ENCODE measurements around the gene DEPDC4. TPM values are rescaled to one million over a fixed set of nuclear protein-coding genes. Genes with fewer than 3 reads are reported as not detected.

The DEPDC4 gene
- total RNA-seq, 1 experiment from 2014 or later: 3.2 TPM

GRCh38 chr12:100211698-100212097 is 55.2 kb downstream of the DEPDC4 start:
- H3K4ac ChIP-seq (ENCODE audit: low read depth, low read length): no peak overlapping the region
- no peak overlapping the region for H3K4me2 ChIP-seq (ENCODE audit: insufficient read depth, insufficient read length, low read length)
- H4K91ac ChIP-seq (ENCODE audit: insufficient read length, low read depth, low read length): no peak overlapping the region
- no peak for DNase-seq
- no CpG with 5 or more reads among the region's 2 CpGs for WGBS (ENCODE audit: extremely low coverage, insufficient read length, low lambda C conversion rate)
- H3K27me3 Mint-ChIP-seq (ENCODE audit: low read depth): no peaks in the 10 kb centered on the region
- H3K18ac ChIP-seq (ENCODE audit: insufficient read length, low read depth, low read length): no peak overlapping the region
- no peak overlapping the region for H3K23ac ChIP-seq (ENCODE audit: insufficient read length, low read depth, low read length)
- H3K79me2 ChIP-seq (ENCODE audit: insufficient read depth, low read length): no peaks in the 10 kb centered on the region
- H3K23me2 ChIP-seq (ENCODE audit: insufficient read length, low read depth, low read length, poor library complexity, severe bottlenecking): no peaks in the 10 kb centered on the region
- no peak overlapping the region for H3K9ac ChIP-seq (ENCODE audit: extremely low read depth, insufficient read length, low read length)
- H3K36me3 Mint-ChIP-seq (ENCODE audit: insufficient read depth in 1 of 3, low read depth in 3 of 3): peaks cover 10 to 63% (median 49%) of the 10 kb centered on the region in 3 experiments; a peak in 6 of 7 replicates
- no peaks in the 10 kb centered on the region for H3K79me1 ChIP-seq (ENCODE audit: insufficient read depth, low read depth, low read length, poor library complexity, severe bottlenecking)
- H3K9me3 ChIP-seq (ENCODE audit: control insufficient read depth, low read depth, low read length): no peaks in the 10 kb centered on the region
- H2BK20ac ChIP-seq (ENCODE audit: low read depth, low read length, poor library complexity, severe bottlenecking): no peak overlapping the region
- H4K8ac ChIP-seq (replicated peaks; ENCODE audit: insufficient read length, low read depth, low read length): no peak overlapping the region
- H3K27ac Mint-ChIP-seq: no peak overlapping the region
- no peak overlapping the region for H2AK5ac ChIP-seq (ENCODE audit: insufficient read length, low read length)
- H2BK12ac ChIP-seq (ENCODE audit: insufficient read length, low read depth, low read length): no peak overlapping the region
- no peak overlapping the region for H3K14ac ChIP-seq (ENCODE audit: insufficient read depth, low read length)
- H2BK15ac ChIP-seq (ENCODE audit: low read depth, low read length): no peak overlapping the region
- H3K4me3 Mint-ChIP-seq: no peak overlapping the region
- H3K4me1 ChIP-seq (ENCODE audit: insufficient read depth, low read length): no peaks in the 10 kb centered on the region
- H4K20me1 ChIP-seq (ENCODE audit: control insufficient read depth, insufficient read depth, insufficient read length): no peaks in the 10 kb centered on the region
- no peak overlapping the region for H2BK120ac ChIP-seq (ENCODE audit: low read depth, low read length, poor library complexity, severe bottlenecking)
- H2AFZ ChIP-seq (ENCODE audit: low read length): no peak overlapping the region
- H4K5ac ChIP-seq (ENCODE audit: insufficient read length, low read depth, low read length): no peak overlapping the region
- H2BK5ac ChIP-seq (ENCODE audit: insufficient read length, low read length): no peak overlapping the region
- no peaks in the 10 kb centered on the region for H3K9me3 Mint-ChIP-seq
- H3T11ph ChIP-seq (ENCODE audit: low read length): no peak overlapping the region
- no peak overlapping the region for H3K56ac ChIP-seq (ENCODE audit: insufficient read length, low read depth, low read length)
- no peaks in the 10 kb centered on the region for H3K27me3 ChIP-seq (ENCODE audit: insufficient read depth, low read length)
- no peak for TF ChIP-seq CTCF (conservative IDR thresholded peaks at IDR 0.05)
- H3K4me1 Mint-ChIP-seq: no peaks in the 10 kb centered on the region
- no peak overlapping the region for H3K27ac ChIP-seq (ENCODE audit: insufficient read length, low read depth, low read length)

All from H9 (cell line).